GM12891 (cell line): ENCODE data around the gene PHF8.

Source experiments
- PAX5 ChIP-seq: IDR thresholded peaks from 2 replicates; pipeline ENCODE4 v1.6.1; 2011; ENCODE audit warnings: low read length, moderate library complexity, mild to moderate bottlenecking; ENCODE audit not compliant: insufficient read depth, severe bottlenecking
- POLR2A ChIP-seq: IDR thresholded peaks from 2 replicates; pipeline ENCODE4 v1.6.1; 2011; ENCODE audit warnings: low read depth, low read length, control low read depth
- POLR2AphosphoS5 ChIP-seq: IDR thresholded peaks from 2 replicates; pipeline ENCODE4 v1.6.1; 2011; ENCODE audit warnings: low read depth, low read length, control low read depth
- TAF1 ChIP-seq: IDR thresholded peaks from 2 replicates; pipeline ENCODE4 v1.6.1; 2011; ENCODE audit warnings: low read depth, low read length, control low read depth

DNA sequence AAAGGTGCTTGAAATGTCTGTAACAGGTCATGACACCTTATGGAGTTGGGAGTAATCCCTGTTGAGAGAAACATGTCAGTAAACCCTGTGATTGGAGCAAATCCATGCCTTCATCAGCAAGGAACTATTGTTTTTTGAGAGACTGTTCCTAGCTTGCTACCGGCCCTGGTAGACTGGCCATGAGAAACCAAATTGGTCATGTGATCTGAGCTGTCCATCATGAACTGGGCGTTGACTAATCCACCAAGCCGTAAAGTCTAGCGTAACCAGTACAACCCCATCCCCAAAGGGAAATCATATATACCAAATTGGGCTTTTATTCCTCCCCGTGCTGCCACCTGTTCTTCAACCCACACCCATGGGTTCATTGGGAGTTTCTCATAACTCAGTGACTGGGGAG, 143.7 kb downstream of the PHF8 start:
- TF ChIP-seq POLR2A (no peak), TAF1 (no peak), PAX5 (no peak), POLR2AphosphoS5 (no peak)
